Breast epithelium (tissue), 4 donors: ENCODE data around the gene PHF21A. TPM values are rescaled to one million over a fixed set of nuclear protein-coding genes. Genes with fewer than 3 reads are reported as not detected.

Source experiments
- DNase-seq, 2 donors: peaks; one replicate each; pipeline ENCODE4 v3.0.0-alpha.2; 2019; ENCODE audit warnings: low spot score in 2 of 2
- H3K27ac ChIP-seq, 2 donors: fragments of 200-600 bp; sonication (generic) in 1 of 2; one replicate each; pipeline ENCODE4 v1.5.1; 2016 to 2019; ENCODE audit warnings: mild to moderate bottlenecking in 1 of 2
- H3K27me3 ChIP-seq, 2 donors: fragments of 200-600 bp; sonication (generic) in 1 of 2; one replicate each; pipeline versions ENCODE4 v1.5.1 to v1.6.0; 2017 to 2019; ENCODE audit warnings: control low read depth in 1 of 2, mild to moderate bottlenecking in 1 of 2
- H3K36me3 ChIP-seq: fragments of 200-600 bp; one replicate; pipeline ENCODE4 v1.5.1; 2019
- H3K4me1 ChIP-seq, 2 donors: fragments of 200-600 bp; sonication (generic); one replicate each; pipeline ENCODE4 v1.5.1; 2016 to 2019; ENCODE audit warnings: control low read depth in 1 of 2
- H3K4me3 ChIP-seq, 3 donors: fragments of 200-600 bp; sonication (generic); 1 replicate in 2 of 3; 2 replicates in 1 of 3; pipeline ENCODE4 v1.5.1; 2016 to 2019; ENCODE audit warnings: mild to moderate bottlenecking in 3 of 3, moderate library complexity in 2 of 3
- H3K9me3 ChIP-seq, 2 donors: fragments of 200-600 bp; sonication (generic) in 1 of 2; one replicate each; pipeline ENCODE4 v1.5.1; 2016 to 2019; ENCODE audit warnings: control low read depth in 1 of 2
- CTCF ChIP-seq, 3 donors: fragments of 450-650 bp; IDR thresholded peaks; one replicate each; pipeline ENCODE4 v1.5.1; 2016 to 2017; ENCODE audit warnings: antibody characterized with exemption in 3 of 3, mild to moderate bottlenecking in 3 of 3, moderate library complexity in 3 of 3
- POLR2A ChIP-seq: fragments of 450-650 bp; IDR thresholded peaks from one replicate; pipeline ENCODE4 v1.6.1; 2016; ENCODE audit warnings: antibody characterized with exemption, mild to moderate bottlenecking, moderate library complexity
- POLR2AphosphoS5 ChIP-seq, 3 donors: sonication (generic); formaldehyde crosslinking; IDR thresholded peaks; one replicate each; pipeline ENCODE4 v1.6.1; 2017; ENCODE audit warnings: antibody characterized with exemption in 3 of 3
- intact Hi-C: fragments of 100-400 bp; cut with DNase I; formaldehyde crosslinking; loops from one replicate; pipeline ENCODE4 v1.15.1; 2023; ENCODE audit warnings: low total_unique reads
- total RNA-seq, 3 donors: library from RNA; depleted of rRNA; stranded (reverse); fragments of >200 nt; gene quantifications; one replicate each; pipeline ENCODE4 v1.1.0, GENCODE V29; 2016

Gene PHF21A
- total RNA-seq, 3 donors from 2014 or later: 23.4 to 70.8 (median 42.7) TPM

- Histone ChIP-seq H3K4me1 (no peaks in the 10 kb centered on the region), H3K27ac (no peak overlapping the region), H3K27me3 (no peaks in the 10 kb centered on the region), H3K9me3 (no peaks in the 10 kb centered on the region), H3K4me3 (no peak overlapping the region), H3K36me3 (no peaks in the 10 kb centered on the region)
- intact Hi-C loops: no loop called here
- no peak for DNase-seq
- no peak for TF ChIP-seq POLR2AphosphoS5 (IDR thresholded peaks at IDR 0.05)
- TF ChIP-seq CTCF (IDR thresholded peaks at IDR 0.05): no peak
- TF ChIP-seq POLR2A: no peak
Measured at GRCh38 chr11:46159680-46160079, 38.4 kb upstream of the PHF21A start.

DNA sequence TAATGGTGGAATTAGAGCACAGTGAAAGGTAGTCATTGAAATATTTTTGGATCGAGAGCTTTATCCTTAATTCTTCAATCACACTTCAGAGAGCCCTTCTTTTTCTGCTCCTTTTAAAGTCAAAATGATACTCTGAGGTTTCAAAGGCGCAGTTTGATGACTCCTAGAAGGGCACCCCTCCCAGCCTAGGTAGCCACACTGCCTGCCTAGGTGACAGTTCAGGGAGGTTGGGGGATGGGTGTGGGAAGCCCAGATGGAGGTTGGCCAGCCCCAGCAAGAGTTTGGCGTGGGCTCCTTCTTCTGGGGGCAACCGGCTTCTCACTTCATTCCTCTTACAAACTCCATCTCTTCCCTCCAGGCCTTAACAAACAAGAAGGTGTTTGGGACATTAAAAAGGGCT lies 28.6 kb upstream of the PHF21A start:
- H3K4me3 ChIP-seq: no peak overlapping the region
- no peaks in the 10 kb centered on the region for H3K4me1 ChIP-seq
- H3K27ac ChIP-seq: no peak overlapping the region
- no peak for TF ChIP-seq POLR2A
- no peak for TF ChIP-seq CTCF (IDR thresholded peaks at IDR 0.05)
- TF ChIP-seq POLR2AphosphoS5 (IDR thresholded peaks at IDR 0.05): no peak
- intact Hi-C loops: no loop called here
- H3K36me3 ChIP-seq: no peaks in the 10 kb centered on the region
- no peak for DNase-seq
- H3K9me3 ChIP-seq: peaks cover 0 to 5% of the 10 kb centered on the region in 2 donors
- H3K27me3 ChIP-seq: no peaks in the 10 kb centered on the region

GRCh38 chr11:46149342-46149741 lies 28.1 kb upstream of the PHF21A start:
- TF ChIP-seq POLR2AphosphoS5 (IDR thresholded peaks at IDR 0.05): no peak
- TF ChIP-seq POLR2A: no peak
- TF ChIP-seq CTCF (IDR thresholded peaks at IDR 0.05): no peak
- Histone ChIP-seq H3K27me3 (no peaks in the 10 kb centered on the region), H3K27ac (no peak overlapping the region), H3K4me1 (no peaks in the 10 kb centered on the region), H3K9me3 (peaks cover 0 to 5% of the 10 kb centered on the region in 2 donors), H3K36me3 (no peaks in the 10 kb centered on the region), H3K4me3 (no peak overlapping the region)
- intact Hi-C loops: no loop called here
- no peak for DNase-seq

DNA sequence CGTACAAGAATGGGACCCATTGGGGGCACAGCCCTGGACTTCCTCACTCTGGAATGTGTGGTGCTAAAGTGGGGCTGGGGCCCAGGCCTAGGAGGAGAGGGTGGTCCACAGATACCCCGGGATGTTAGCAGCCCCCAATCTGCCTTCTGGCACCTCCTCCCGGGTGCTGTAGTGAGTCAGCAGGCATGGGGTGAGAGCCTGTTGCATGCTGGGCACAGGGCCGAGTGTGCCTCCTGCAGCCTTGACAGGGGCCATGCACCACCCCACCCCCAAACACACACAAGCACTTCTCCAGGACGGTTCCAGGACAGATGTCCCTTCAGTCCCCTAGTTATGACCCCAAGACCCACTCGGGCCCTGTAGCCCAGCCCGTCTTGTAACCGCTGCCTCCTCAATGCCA lies 23.5 kb upstream of the PHF21A start:
- no peak for DNase-seq
- Histone ChIP-seq H3K4me3 (no peak overlapping the region), H3K9me3 (no peaks in the 10 kb centered on the region), H3K4me1 (no peaks in the 10 kb centered on the region), H3K27me3 (no peaks in the 10 kb centered on the region), H3K27ac (no peak overlapping the region), H3K36me3 (no peaks in the 10 kb centered on the region)
- TF ChIP-seq CTCF (IDR thresholded peaks at IDR 0.05) (no peak), POLR2A (no peak), POLR2AphosphoS5 (IDR thresholded peaks at IDR 0.05) (no peak)
- intact Hi-C loops: loop anchor here (5.0 kb wide), 1 partner anchor 248 kb away; the partner anchor contains the start of gene CHRM4

GRCh38 chr11:46143049-46143806 lies 22.0 kb upstream of the PHF21A start:
- no peaks in the 10 kb centered on the region for H3K27me3 ChIP-seq
- H3K27ac ChIP-seq: no peak overlapping the region
- DNase-seq: no peak
- H3K4me3 ChIP-seq: no peak overlapping the region
- H3K4me1 ChIP-seq: no peaks in the 10 kb centered on the region
- H3K9me3 ChIP-seq: no peaks in the 10 kb centered on the region
- intact Hi-C loops: loop anchor here (5.0 kb wide), 1 partner anchor 249 kb away; the partner anchor contains the start of gene CHRM4
- TF ChIP-seq POLR2AphosphoS5 (IDR thresholded peaks at IDR 0.05) (no peak), CTCF (IDR thresholded peaks at IDR 0.05) (no peak), POLR2A (no peak)
- H3K36me3 ChIP-seq: no peaks in the 10 kb centered on the region
